Small intestine (tissue), 7 donors: ENCODE measurements around the gene PLCH1. TPM values are rescaled to one million over a fixed set of nuclear protein-coding genes. Genes with fewer than 3 reads are reported as not detected.

Source experiments
- DNase-seq, 2 donors: peaks; one replicate each; pipeline versions ENCODE4 v3.0.0 to v3.0.0-alpha.2; 2013
- FAIRE-seq: peaks from 2 replicates; lab custom pipeline; 2012; peaks lifted over from hg19 to GRCh38; lab: Jason Lieb, UNC
- H3K27ac ChIP-seq, 3 donors: one replicate each; pipeline ENCODE4 v1.5.1; 2013; ENCODE audit warnings: low read length in 2 of 3, mild to moderate bottlenecking in 2 of 3, control low read depth in 1 of 3, inconsistent platforms in 1 of 3, low read depth in 1 of 3, moderate library complexity in 1 of 3
- H3K27me3 ChIP-seq, 3 donors: one replicate each; pipeline ENCODE4 v1.6.1; 2013; ENCODE audit warnings: low read length in 3 of 3, inconsistent platforms in 1 of 3; ENCODE audit not compliant: control insufficient read depth in 3 of 3, insufficient read depth in 3 of 3
- H3K36me3 ChIP-seq, 3 donors: one replicate each; pipeline ENCODE4 v1.6.1; 2013; ENCODE audit warnings: low read length in 3 of 3, inconsistent platforms in 1 of 3, low read depth in 1 of 3, mild to moderate bottlenecking in 1 of 3, moderate library complexity in 1 of 3; ENCODE audit not compliant: control insufficient read depth in 3 of 3, insufficient read depth in 2 of 3
- H3K4me1 ChIP-seq, 3 donors: one replicate each; pipeline ENCODE4 v1.6.1; 2013; ENCODE audit warnings: low read length in 2 of 3, inconsistent platforms in 1 of 3, low read depth in 1 of 3, mild to moderate bottlenecking in 1 of 3, moderate library complexity in 1 of 3; ENCODE audit not compliant: control insufficient read depth in 3 of 3, insufficient read depth in 2 of 3
- H3K4me3 ChIP-seq, 3 donors: one replicate each; pipeline ENCODE4 v1.5.1; 2013; ENCODE audit warnings: low read length in 3 of 3, control low read depth in 1 of 3, inconsistent platforms in 1 of 3, low read depth in 1 of 3, mild to moderate bottlenecking in 1 of 3, moderate library complexity in 1 of 3
- H3K9me3 ChIP-seq, 2 donors: one replicate each; pipeline ENCODE4 v1.6.1; 2013; ENCODE audit warnings: low read depth in 1 of 2, low read length in 1 of 2; ENCODE audit not compliant: control insufficient read depth in 2 of 2, insufficient read depth in 1 of 2
- WGBS, 3 donors: extraction: QIAGEN DNeasy Blood & Tissue Kit; methylation state at CpG; one replicate each; pipeline ENCODE4 v1.1.7; 2013; 5-methylcytosine and 5-hydroxymethylcytosine counted together
- polyA plus RNA-seq, 4 donors: library from polyadenylated mRNA; stranded (reverse) in 3 of 4; unstranded in 1 of 4; fragments of 200-250 nt in 3 of 4; fragments of 120-200 nt in 1 of 4; gene quantifications; one replicate each; pipeline versions ENCODE4 v1.2.1 to v1.2.3, GENCODE V29; 2013
- donor health status: healthy with polysubstance abuse.
- donor health status: control.
- donor health status: control.
- donor health status: Bipolar disorder and iron deficiency.
- donor health status: healthy.

The PLCH1 gene
- polyA plus RNA-seq, 4 donors: 1.4 to 9.7 (median 2.8) TPM

GRCh38 chr3:155420881-155421486, 323.9 kb downstream of the PLCH1 start:
- FAIRE-seq (no peak), DNase-seq (no peak)
- H3K36me3 ChIP-seq: no peaks in the 10 kb centered on the region
- H3K27me3 ChIP-seq: no peaks in the 10 kb centered on the region
- no peaks in the 10 kb centered on the region for H3K4me1 ChIP-seq
- H3K27ac ChIP-seq: no peak overlapping the region
- H3K4me3 ChIP-seq: no peak overlapping the region
- 81 to 97% (median 88%) methylated on average over 1 of the region's 1 CpG for WGBS, 3 donors
- H3K9me3 ChIP-seq: no peaks in the 10 kb centered on the region

GRCh38 chr3:155420406-155420805, 324.5 kb downstream of the PLCH1 start:
- DNase-seq (no peak), FAIRE-seq (no peak)
- 80 to 92% (median 91%) methylated on average over 4 of the region's 4 CpGs for WGBS, 3 donors
- Histone ChIP-seq H3K27me3 (no peaks in the 10 kb centered on the region), H3K36me3 (no peaks in the 10 kb centered on the region), H3K4me3 (no peak overlapping the region), H3K27ac (no peak overlapping the region), H3K4me1 (no peaks in the 10 kb centered on the region), H3K9me3 (no peaks in the 10 kb centered on the region)

- FAIRE-seq: no peak
- peaks cover 0 to 3% (median 0%) of the 10 kb centered on the region in 3 donors for H3K4me1 ChIP-seq
Observed at GRCh38 chr3:155418407-155418806, 326.5 kb downstream of the PLCH1 start.

GRCh38 chr3:155417119-155417517, 327.8 kb downstream of the PLCH1 start:
- DNase-seq: no peak

More at GRCh38 chr3:155418407-155418806, 326.5 kb downstream of the PLCH1 start:
- Histone ChIP-seq H3K36me3 (no peaks in the 10 kb centered on the region), H3K27ac (no peak overlapping the region), H3K4me3 (no peak overlapping the region), H3K27me3 (no peaks in the 10 kb centered on the region), H3K9me3 (no peaks in the 10 kb centered on the region)
- DNase-seq: no peak
- WGBS, 3 donors: 58 to 78% (median 74%) methylated on average over 2 of the region's 2 CpGs

GRCh38 chr3:155416500-155417118, 328.3 kb downstream of the PLCH1 start:
- FAIRE-seq (no peak), DNase-seq (peak in 1 of 2 donors; percentile 5)
- Histone ChIP-seq H3K9me3 (peaks cover 0 to 3% of the 10 kb centered on the region in 2 donors), H3K4me1 (peaks cover 0 to 10% (median 0%) of the 10 kb centered on the region in 3 donors), H3K27me3 (no peaks in the 10 kb centered on the region), H3K27ac (no peak overlapping the region), H3K4me3 (no peak overlapping the region), H3K36me3 (no peaks in the 10 kb centered on the region)
- WGBS, 3 donors: 89 to 91% (median 89%) methylated on average over 8 of the region's 8 CpGs

More at GRCh38 chr3:155417119-155417517, 327.8 kb downstream of the PLCH1 start:
- no peaks in the 10 kb centered on the region for H3K9me3 ChIP-seq
- WGBS, 3 donors: 62 to 93% (median 88%) methylated on average over 3 of the region's 3 CpGs
- H3K27ac ChIP-seq: no peak overlapping the region
- peaks cover 0 to 10% (median 0%) of the 10 kb centered on the region in 3 donors for H3K4me1 ChIP-seq
- H3K4me3 ChIP-seq: no peak overlapping the region
- no peak for FAIRE-seq
- H3K27me3 ChIP-seq: no peaks in the 10 kb centered on the region
- no peaks in the 10 kb centered on the region for H3K36me3 ChIP-seq

- Histone ChIP-seq H3K27ac (no peak overlapping the region), H3K4me1 (peaks cover 0 to 10% (median 0%) of the 10 kb centered on the region in 3 donors), H3K36me3 (no peaks in the 10 kb centered on the region), H3K27me3 (no peaks in the 10 kb centered on the region), H3K4me3 (no peak overlapping the region), H3K9me3 (peaks cover 0 to 4% of the 10 kb centered on the region in 2 donors)
- FAIRE-seq (no peak), DNase-seq (peak; percentile 49 to 52)
- 21 to 63% (median 28%) methylated on average over 3 of the region's 3 CpGs for WGBS, 3 donors
Observed at GRCh38 chr3:155412904-155413303, 332.0 kb downstream of the PLCH1 start.

- WGBS, 3 donors: 70 to 82% (median 80%) methylated on average over 5 of the region's 5 CpGs
Observed at GRCh38 chr3:155411500-155412223, 333.2 kb downstream of the PLCH1 start.

GRCh38 chr3:155409336-155409735, 335.5 kb downstream of the PLCH1 start:
- Histone ChIP-seq H3K27me3 (no peaks in the 10 kb centered on the region), H3K4me3 (no peak overlapping the region), H3K9me3 (peaks cover 0 to 4% of the 10 kb centered on the region in 2 donors), H3K4me1 (peaks cover 0 to 9% (median 0%) of the 10 kb centered on the region in 3 donors), H3K27ac (no peak overlapping the region), H3K36me3 (no peaks in the 10 kb centered on the region)
- DNase-seq (no peak), FAIRE-seq (no peak)

More at GRCh38 chr3:155411500-155412223, 333.2 kb downstream of the PLCH1 start:
- H3K27me3 ChIP-seq: no peaks in the 10 kb centered on the region
- no peaks in the 10 kb centered on the region for H3K36me3 ChIP-seq
- peaks cover 0 to 10% (median 0%) of the 10 kb centered on the region in 3 donors for H3K4me1 ChIP-seq
- H3K4me3 ChIP-seq: no peak overlapping the region
- H3K27ac ChIP-seq: no peak overlapping the region
- FAIRE-seq (no peak), DNase-seq (no peak)
- peaks cover 0 to 4% of the 10 kb centered on the region in 2 donors for H3K9me3 ChIP-seq
